Measurements from ENCODE around the gene TGM2. TPM values are rescaled to one million over a fixed set of nuclear protein-coding genes. Genes with fewer than 3 reads are reported as not detected.

TGM2 gene
- total RNA-seq, 4 donors from 2014 or later: 170 to 385 (median 212) TPM

DNA sequence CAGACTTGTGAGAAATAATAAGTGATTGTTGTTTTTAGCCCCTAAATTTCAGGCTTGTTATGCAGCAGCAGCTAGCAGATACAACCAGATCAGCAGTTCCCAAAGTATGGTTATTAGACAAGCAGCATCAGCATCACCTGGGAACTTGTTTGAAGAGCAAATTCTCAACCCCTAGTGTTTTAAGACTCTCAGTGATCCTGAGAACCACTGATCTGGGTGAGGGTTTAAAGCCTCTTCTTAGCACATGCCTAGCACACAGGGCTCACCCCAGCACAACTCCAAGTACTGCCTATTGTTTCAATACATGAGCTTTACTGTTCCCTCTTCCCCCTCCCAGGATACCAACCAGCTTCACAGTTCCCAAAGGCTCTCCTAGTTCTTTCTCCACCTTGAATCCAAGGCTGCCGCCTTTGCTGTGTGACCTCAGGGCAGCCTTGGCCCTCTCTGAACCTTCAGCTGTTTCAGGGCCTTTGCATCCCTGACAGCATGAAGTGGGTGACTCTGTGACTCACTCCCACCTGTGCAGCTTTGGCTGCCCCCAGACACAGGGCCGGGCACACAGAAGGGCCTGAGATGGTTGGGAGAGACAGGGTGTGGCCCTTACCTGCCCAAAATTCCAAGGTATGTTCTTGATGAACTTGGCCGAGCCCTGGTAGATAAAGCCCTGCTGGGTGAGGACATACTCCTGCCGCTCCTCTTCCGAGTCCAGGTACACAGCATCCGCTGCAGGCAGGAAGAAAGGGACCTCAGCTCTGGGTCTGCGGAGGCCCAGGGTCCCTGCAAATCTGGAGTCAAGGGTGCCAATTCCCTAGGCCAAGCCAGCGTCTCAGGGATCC, 14.5 kb downstream of the TGM2 start:
- Histone ChIP-seq H3K4me3 (no peak overlapping the region), H3K9me3 (no peaks in the 10 kb centered on the region), H3K4me1 (peaks cover 48 to 61% (median 51%) of the 10 kb centered on the region in 4 donors), H3K27me3 (no peaks in the 10 kb centered on the region), H3K36me3 (peaks cover 24 to 84% (median 69%) of the 10 kb centered on the region in 4 donors), H3K27ac (replicated peaks in 1 of 4) (peak overlapping the region; percentile 21 to 93 (median 56))
- no peak for DNase-seq (ENCODE audit: extremely low spot score)
- intact Hi-C loops (cut with DNase I): no loop called here
- TF ChIP-seq EP300 (IDR thresholded peaks at IDR 0.05) (no peak), POLR2AphosphoS5 (IDR thresholded peaks at IDR 0.05) (no peak), POLR2A (IDR thresholded peaks at IDR 0.05; ENCODE audit: low read depth) (no peak)
- TF ChIP-seq, protein P1, sequence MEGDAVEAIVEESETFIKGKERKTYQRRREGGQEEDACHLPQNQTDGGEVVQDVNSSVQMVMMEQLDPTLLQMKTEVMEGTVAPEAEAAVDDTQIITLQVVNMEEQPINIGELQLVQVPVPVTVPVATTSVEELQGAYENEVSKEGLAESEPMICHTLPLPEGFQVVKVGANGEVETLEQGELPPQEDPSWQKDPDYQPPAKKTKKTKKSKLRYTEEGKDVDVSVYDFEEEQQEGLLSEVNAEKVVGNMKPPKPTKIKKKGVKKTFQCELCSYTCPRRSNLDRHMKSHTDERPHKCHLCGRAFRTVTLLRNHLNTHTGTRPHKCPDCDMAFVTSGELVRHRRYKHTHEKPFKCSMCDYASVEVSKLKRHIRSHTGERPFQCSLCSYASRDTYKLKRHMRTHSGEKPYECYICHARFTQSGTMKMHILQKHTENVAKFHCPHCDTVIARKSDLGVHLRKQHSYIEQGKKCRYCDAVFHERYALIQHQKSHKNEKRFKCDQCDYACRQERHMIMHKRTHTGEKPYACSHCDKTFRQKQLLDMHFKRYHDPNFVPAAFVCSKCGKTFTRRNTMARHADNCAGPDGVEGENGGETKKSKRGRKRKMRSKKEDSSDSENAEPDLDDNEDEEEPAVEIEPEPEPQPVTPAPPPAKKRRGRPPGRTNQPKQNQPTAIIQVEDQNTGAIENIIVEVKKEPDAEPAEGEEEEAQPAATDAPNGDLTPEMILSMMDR (IDR thresholded peaks at IDR 0.05): no peak
- WGBS: 100% methylated on average over 8 of the region's 8 CpGs

DNA sequence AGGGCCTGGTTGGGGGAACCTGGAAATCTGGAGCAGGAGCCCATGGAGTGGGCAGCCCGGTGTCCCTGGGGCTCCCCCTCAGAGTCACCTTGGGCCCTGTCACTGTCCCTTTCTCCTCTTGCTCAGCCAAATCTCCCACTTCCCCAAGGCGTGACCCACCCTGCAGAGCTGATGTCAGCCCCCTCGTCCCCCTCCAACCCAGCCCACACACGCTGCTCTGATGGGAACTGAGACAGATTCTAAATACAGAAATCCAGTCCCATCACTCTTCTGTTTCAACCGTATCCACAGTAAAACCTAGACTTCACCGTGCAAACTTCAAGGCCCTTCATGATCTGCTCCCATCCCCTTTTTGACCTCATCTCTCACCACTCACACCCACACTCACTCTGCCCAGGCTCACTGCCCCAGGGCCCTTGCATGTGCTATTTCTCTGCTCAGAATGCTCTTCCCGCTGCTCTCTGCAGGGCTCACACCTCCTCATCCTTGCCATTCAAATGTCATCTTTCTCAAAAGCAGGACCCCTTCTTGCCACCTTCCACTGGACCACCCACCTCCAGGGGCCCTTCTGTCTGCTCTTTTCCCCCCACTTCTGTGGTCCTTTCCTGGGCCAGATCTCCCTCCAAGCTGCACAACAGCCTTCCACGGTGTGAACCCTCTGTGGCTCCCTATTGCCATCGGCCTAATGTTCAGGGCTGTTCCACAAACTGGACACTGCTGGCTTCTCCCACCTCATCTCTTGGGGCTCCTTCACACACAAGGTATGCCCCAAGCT, 16.6 kb downstream of the TGM2 start:
- WGBS: 83% methylated on average over 9 of the region's 9 CpGs
- H3K27ac ChIP-seq (replicated peaks in 1 of 4): peak overlapping the region; percentile 12 to 87 (median 60)
- H3K27me3 ChIP-seq: no peaks in the 10 kb centered on the region
- no peaks in the 10 kb centered on the region for H3K9me3 ChIP-seq
- no peak overlapping the region for H3K4me3 ChIP-seq
- intact Hi-C loops (cut with DNase I): no loop called here
- TF ChIP-seq EP300 (IDR thresholded peaks at IDR 0.05) (no peak), POLR2AphosphoS5 (IDR thresholded peaks at IDR 0.05) (no peak), POLR2A (IDR thresholded peaks at IDR 0.05; ENCODE audit: low read depth) (no peak)
- TF ChIP-seq, protein P1 (IDR thresholded peaks at IDR 0.05): no peak
- peaks cover 48 to 65% (median 58%) of the 10 kb centered on the region in 4 donors for H3K4me1 ChIP-seq
- peaks cover 23 to 81% (median 54%) of the 10 kb centered on the region in 4 donors for H3K36me3 ChIP-seq
- no peak for DNase-seq (ENCODE audit: extremely low spot score)

- Histone ChIP-seq H3K9me3 (no peaks in the 10 kb centered on the region), H3K4me1 (peaks cover 48 to 65% (median 58%) of the 10 kb centered on the region in 4 donors), H3K27me3 (no peaks in the 10 kb centered on the region), H3K4me3 (no peak overlapping the region), H3K27ac (replicated peaks in 1 of 4) (peak overlapping the region; percentile 12 to 87 (median 60)), H3K36me3 (peaks cover 23 to 85% (median 56%) of the 10 kb centered on the region in 4 donors)
- intact Hi-C loops (cut with DNase I): no loop called here
- WGBS: 95% methylated on average over 14 of the region's 14 CpGs
- DNase-seq (ENCODE audit: extremely low spot score): no peak
- TF ChIP-seq, protein P1 (IDR thresholded peaks at IDR 0.05): no peak
- TF ChIP-seq POLR2A (IDR thresholded peaks at IDR 0.05; ENCODE audit: low read depth) (no peak), EP300 (IDR thresholded peaks at IDR 0.05) (no peak), POLR2AphosphoS5 (IDR thresholded peaks at IDR 0.05) (no peak)
Measured at GRCh38 chr20:38147751-38148150, 17.3 kb downstream of the TGM2 start.

- H3K27ac ChIP-seq (replicated peaks in 1 of 4): peak overlapping the region in 3 of 4 donors; percentile 44 to 87 (median 77)
- DNase-seq (ENCODE audit: extremely low spot score): no peak
- peaks cover 47 to 63% (median 53%) of the 10 kb centered on the region in 4 donors for H3K4me1 ChIP-seq
- intact Hi-C loops (cut with DNase I): no loop called here
- WGBS: 73% methylated on average over 9 of the region's 9 CpGs
- no peaks in the 10 kb centered on the region for H3K9me3 ChIP-seq
- H3K4me3 ChIP-seq: no peak overlapping the region
- no peaks in the 10 kb centered on the region for H3K27me3 ChIP-seq
- H3K36me3 ChIP-seq: peaks cover 23 to 91% (median 62%) of the 10 kb centered on the region in 4 donors
- TF ChIP-seq POLR2AphosphoS5 (IDR thresholded peaks at IDR 0.05) (no peak), EP300 (IDR thresholded peaks at IDR 0.05) (no peak), POLR2A (IDR thresholded peaks at IDR 0.05; ENCODE audit: low read depth) (no peak)
- TF ChIP-seq, protein P1 (IDR thresholded peaks at IDR 0.05): no peak
Measured at GRCh38 chr20:38147163-38147562, 17.9 kb downstream of the TGM2 start.

All from esophagus muscularis mucosa (tissue), 4 donors.